NB4 (cell line): ENCODE data around the gene OR6K3.
A peak's percentile ranks its signal among the peaks of the same experiment; 100 is the strongest.

Experiments used
- DNase-seq: peaks from one replicate; pipeline ENCODE4 v3.0.0; 2010; ENCODE audit warnings: low read depth
- H3K4me3 ChIP-seq: one replicate; pipeline ENCODE4 v1.5.1; 2011; ENCODE audit warnings: mild to moderate bottlenecking, low read depth, low read length, moderate library complexity
- MYC ChIP-seq: IDR thresholded peaks from 2 replicates; pipeline ENCODE4 v1.6.1; 2011; ENCODE audit warnings: low read depth, low read length
- POLR2A ChIP-seq: IDR thresholded peaks from 2 replicates; pipeline ENCODE4 v1.6.1; 2011; ENCODE audit warnings: mild to moderate bottlenecking; ENCODE audit not compliant: insufficient read length; ENCODE audit errors: extremely low read depth
- TF ChIP-seq, protein P1 (sequence below): IDR thresholded peaks from one replicate; pipeline ENCODE4 v1.5.1; 2012; ENCODE audit warnings: low read depth, low read length
- TF ChIP-seq, protein P2 (sequence below): IDR thresholded peaks from 2 replicates; pipeline ENCODE4 v1.6.1; 2011; ENCODE audit warnings: low read depth, low read length

The OR6K3 gene

DNA sequence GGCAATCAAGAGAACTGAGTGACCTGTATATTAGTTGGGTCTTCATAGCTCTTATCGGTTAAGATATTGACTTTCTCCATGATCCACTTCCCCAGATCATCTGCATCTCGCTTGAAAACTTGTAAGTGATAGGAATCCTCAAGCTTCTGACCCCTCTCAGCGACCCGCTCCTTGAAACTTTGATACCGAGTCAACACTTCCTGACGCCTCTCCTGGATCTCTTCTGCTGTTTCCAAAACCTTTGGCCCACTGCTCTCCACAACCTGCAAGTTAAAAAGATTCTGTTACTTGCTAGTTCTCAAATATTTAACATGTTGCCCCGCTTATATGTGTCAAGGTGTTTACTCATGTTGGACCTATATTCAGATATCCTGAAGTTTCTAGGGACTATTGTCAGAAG, 35.4 kb downstream of the OR6K3 start:
- TF ChIP-seq, protein P1, sequence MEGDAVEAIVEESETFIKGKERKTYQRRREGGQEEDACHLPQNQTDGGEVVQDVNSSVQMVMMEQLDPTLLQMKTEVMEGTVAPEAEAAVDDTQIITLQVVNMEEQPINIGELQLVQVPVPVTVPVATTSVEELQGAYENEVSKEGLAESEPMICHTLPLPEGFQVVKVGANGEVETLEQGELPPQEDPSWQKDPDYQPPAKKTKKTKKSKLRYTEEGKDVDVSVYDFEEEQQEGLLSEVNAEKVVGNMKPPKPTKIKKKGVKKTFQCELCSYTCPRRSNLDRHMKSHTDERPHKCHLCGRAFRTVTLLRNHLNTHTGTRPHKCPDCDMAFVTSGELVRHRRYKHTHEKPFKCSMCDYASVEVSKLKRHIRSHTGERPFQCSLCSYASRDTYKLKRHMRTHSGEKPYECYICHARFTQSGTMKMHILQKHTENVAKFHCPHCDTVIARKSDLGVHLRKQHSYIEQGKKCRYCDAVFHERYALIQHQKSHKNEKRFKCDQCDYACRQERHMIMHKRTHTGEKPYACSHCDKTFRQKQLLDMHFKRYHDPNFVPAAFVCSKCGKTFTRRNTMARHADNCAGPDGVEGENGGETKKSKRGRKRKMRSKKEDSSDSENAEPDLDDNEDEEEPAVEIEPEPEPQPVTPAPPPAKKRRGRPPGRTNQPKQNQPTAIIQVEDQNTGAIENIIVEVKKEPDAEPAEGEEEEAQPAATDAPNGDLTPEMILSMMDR: no peak
- TF ChIP-seq POLR2A: no peak
- TF ChIP-seq, protein P2, sequence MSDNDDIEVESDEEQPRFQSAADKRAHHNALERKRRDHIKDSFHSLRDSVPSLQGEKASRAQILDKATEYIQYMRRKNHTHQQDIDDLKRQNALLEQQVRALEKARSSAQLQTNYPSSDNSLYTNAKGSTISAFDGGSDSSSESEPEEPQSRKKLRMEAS: no peak
- TF ChIP-seq MYC: no peak
- no peak for DNase-seq
- no peak overlapping the region for H3K4me3 ChIP-seq

DNA sequence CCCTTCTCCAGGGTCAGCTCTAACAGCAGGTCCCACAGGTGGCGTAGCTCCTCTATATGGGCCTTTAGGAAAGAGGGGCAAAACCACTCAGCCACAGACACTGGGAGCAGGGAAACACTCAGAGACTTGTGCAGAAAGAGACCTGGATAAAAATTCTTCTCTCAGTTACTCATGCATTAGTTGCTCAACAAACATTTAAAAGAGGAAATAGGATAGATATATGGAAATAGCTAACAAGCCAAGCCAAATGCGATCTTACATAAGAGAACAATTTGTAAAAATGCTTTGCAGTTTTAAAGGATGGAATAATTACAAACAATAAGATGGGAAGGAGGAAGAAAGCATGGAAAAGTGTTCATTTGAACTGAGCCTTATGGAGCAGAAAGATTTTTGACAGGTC, 38.9 kb downstream of the OR6K3 start:
- DNase-seq: peak; percentile 2
- TF ChIP-seq, protein P1: no peak
- TF ChIP-seq POLR2A (no peak), MYC (no peak)
- TF ChIP-seq, protein P2: no peak
- no peak overlapping the region for H3K4me3 ChIP-seq

DNA sequence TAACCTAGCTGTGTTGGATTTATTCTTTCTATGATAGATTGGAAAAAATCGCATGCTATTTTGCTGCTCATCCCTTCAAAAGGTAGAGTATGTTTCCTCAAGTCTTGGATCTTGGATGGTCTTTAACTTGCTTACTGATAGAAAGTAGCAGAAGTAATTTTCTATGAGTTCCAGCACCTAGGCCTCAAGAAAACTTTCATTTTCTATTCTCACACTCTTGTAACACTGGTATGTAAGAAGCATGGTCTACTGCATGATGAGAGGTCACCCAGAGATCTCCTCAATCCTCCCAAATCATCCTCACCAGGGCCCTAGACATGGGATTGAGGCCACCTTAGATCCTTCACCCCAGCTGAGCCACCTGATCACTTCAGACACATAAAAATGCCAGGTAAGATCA, 41.2 kb downstream of the OR6K3 start:
- no peak for DNase-seq
- H3K4me3 ChIP-seq: no peak overlapping the region
- TF ChIP-seq, protein P1: no peak
- TF ChIP-seq, protein P2: no peak
- TF ChIP-seq POLR2A: no peak
- TF ChIP-seq MYC: no peak

DNA sequence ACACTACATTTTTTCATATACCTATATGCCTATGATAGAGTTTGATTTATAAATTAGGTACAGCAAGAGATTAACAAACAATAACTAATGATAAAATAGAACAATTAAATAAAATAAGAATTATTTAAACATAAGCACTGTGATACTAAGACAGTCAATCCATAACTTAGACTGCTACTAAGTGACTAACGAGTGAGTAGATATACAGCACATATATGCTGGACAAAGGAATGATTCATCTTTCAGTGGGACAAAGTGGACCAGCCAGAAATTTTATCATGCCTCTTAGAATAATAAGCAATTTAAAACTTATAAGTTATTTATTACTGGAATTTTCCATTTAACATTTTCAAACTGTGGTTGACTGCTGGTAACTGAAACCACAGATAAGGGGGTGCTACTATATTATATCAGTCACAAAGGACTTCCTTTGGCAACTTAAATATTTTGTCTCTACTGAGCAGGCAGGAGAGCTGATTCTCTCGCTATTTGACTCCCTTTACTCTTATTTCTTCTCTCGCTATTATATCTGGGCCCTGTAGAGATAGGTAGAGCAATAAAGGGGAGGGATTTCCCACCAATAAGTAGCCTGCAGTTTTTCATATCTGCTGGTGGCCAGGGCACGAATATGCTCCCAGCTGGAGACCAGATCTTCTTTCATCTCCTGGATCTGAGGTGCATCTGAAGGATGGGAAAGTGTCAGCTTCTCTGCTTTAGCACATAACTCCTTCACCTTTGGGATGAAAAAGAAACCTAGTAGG, 44.8 kb downstream of the OR6K3 start:
- DNase-seq: no peak
- TF ChIP-seq, protein P2: no peak
- TF ChIP-seq, protein P1: no peak
- no peak for TF ChIP-seq POLR2A
- H3K4me3 ChIP-seq: no peak overlapping the region

DNA sequence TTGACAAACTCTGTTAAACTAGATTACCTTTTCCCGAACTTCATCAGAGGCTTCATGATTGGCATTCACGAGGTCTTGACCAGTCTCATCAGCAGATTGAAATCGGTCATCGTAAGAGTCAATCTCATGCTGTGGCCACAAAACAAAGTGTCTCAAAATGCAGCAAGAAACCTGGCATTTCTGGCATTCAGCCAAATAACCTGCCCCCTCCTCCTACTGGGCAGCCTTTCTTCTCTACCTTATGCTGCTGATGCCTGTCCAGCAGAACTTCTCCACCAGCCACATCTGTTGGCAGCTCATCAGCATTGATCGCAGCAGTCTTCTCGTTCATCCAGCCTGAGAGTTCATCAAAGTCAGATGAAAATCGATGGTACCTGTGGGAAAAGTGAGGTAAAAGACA, 46.2 kb downstream of the OR6K3 start:
- no peak for DNase-seq
- TF ChIP-seq POLR2A (no peak), MYC (no peak)
- TF ChIP-seq, protein P2: no peak
- TF ChIP-seq, protein P1: no peak
- no peak overlapping the region for H3K4me3 ChIP-seq
